Neural cell (in vitro differentiated cells): ENCODE measurements around the gene CAMK2A. TPM values are rescaled to one million over a fixed set of nuclear protein-coding genes. Genes with fewer than 3 reads are reported as not detected.

Source experiments
- H2AFZ ChIP-seq: fragments of 200-600, 300-800 bp; sonication (generic), shearing (Covaris generic); 2 replicates; pipeline ENCODE4 v1.6.0; 2014; ENCODE audit warnings: low read depth, mild to moderate bottlenecking, antibody characterized with exemption, low read length, moderate library complexity
- H3F3A ChIP-seq: fragments of 200-600 bp; shearing (Covaris generic); 2 replicates; pipeline ENCODE4 v1.6.1; 2016; ENCODE audit warnings: mild to moderate bottlenecking, moderate library complexity, mixed read lengths, antibody characterized with exemption, low read length; ENCODE audit not compliant: insufficient read depth, poor library complexity, severe bottlenecking
- H3K27ac ChIP-seq: fragments of 200-600, 300-800 bp; sonication (generic), shearing (Covaris generic); 2 replicates; pipeline ENCODE4 v1.5.1; 2014; ENCODE audit warnings: mild to moderate bottlenecking, low read length, moderate library complexity
- H3K27me3 ChIP-seq: fragments of 300-800, 200-600 bp; sonication (generic), shearing (Covaris generic); 2 replicates; pipeline ENCODE4 v1.6.0; 2014; ENCODE audit warnings: mild to moderate bottlenecking, low read depth, low read length, moderate library complexity; ENCODE audit not compliant: insufficient read depth
- H3K36me3 ChIP-seq: fragments of 300-800, 200-600 bp; sonication (generic), shearing (Covaris generic); 2 replicates; pipeline ENCODE4 v1.5.1; 2014; ENCODE audit warnings: mild to moderate bottlenecking, antibody characterized with exemption, low read length, moderate library complexity; ENCODE audit not compliant: insufficient read depth
- H3K4me2 ChIP-seq: fragments of 300-800, 200-600 bp; sonication (generic), shearing (Covaris generic); 2 replicates; pipeline ENCODE4 v1.6.0; 2014; ENCODE audit warnings: mild to moderate bottlenecking, low read length
- H3K4me3 ChIP-seq: fragments of 300-800, 200-600 bp; sonication (generic), shearing (Covaris generic); 2 replicates; pipeline ENCODE4 v1.5.1; 2014; ENCODE audit warnings: mild to moderate bottlenecking, low read length, moderate library complexity
- H3K79me2 ChIP-seq: fragments of 200-600 bp; shearing (Covaris generic); replicated peaks from 2 replicates; pipeline ENCODE4 v1.6.0; 2014; ENCODE audit warnings: mild to moderate bottlenecking, low read length, moderate library complexity; ENCODE audit not compliant: insufficient read depth
- H3K9ac ChIP-seq: fragments of 300-800, 200-600 bp; sonication (generic), shearing (Covaris generic); 2 replicates; pipeline ENCODE4 v1.6.1; 2016; ENCODE audit warnings: mild to moderate bottlenecking, low read length, mixed read lengths
- H3K9me2 ChIP-seq: fragments of 200-600 bp; shearing (Covaris generic); 2 replicates; pipeline ENCODE4 v1.6.1; 2016; ENCODE audit warnings: mild to moderate bottlenecking, low read length, mixed read lengths; ENCODE audit not compliant: insufficient read depth
- H3K9me3 ChIP-seq: fragments of 200-600, 300-800 bp; sonication (generic), shearing (Covaris generic); 2 replicates; pipeline ENCODE4 v1.6.1; 2016; ENCODE audit warnings: mild to moderate bottlenecking, mixed run types, low read length, moderate library complexity, mixed read lengths
- H4K20me1 ChIP-seq: fragments of 200-600 bp; shearing (Covaris generic); 2 replicates; pipeline ENCODE4 v1.6.1; 2016; ENCODE audit warnings: mild to moderate bottlenecking, mixed run types; ENCODE audit not compliant: insufficient read depth
- CTCF ChIP-seq: fragments of 450-650 bp; IDR thresholded peaks from 2 replicates; pipeline ENCODE4 v1.5.1; 2014; ENCODE audit warnings: antibody characterized with exemption, mild to moderate bottlenecking, moderate library complexity; ENCODE audit not compliant: poor library complexity, severe bottlenecking
- EP300 ChIP-seq: fragments of 450-650 bp; conservative IDR thresholded peaks from 2 replicates; pipeline ENCODE4 v1.6.1; 2014; ENCODE audit warnings: antibody characterized with exemption, mild to moderate bottlenecking, moderate library complexity; ENCODE audit not compliant: poor library complexity, severe bottlenecking
- EZH2 ChIP-seq: fragments of 200-600, 300-800 bp; shearing (Covaris generic), sonication (generic); IDR thresholded peaks from 2 replicates; pipeline ENCODE4 v1.6.1; 2014; ENCODE audit warnings: antibody characterized with exemption, low read length, borderline replicate concordance, mild to moderate bottlenecking; ENCODE audit not compliant: insufficient read depth, poor library complexity, severe bottlenecking
- MXI1 ChIP-seq: fragments of 450-650 bp; conservative IDR thresholded peaks from 2 replicates; pipeline ENCODE4 v1.6.1; 2014; ENCODE audit warnings: antibody characterized with exemption, mild to moderate bottlenecking; ENCODE audit not compliant: poor library complexity, severe bottlenecking
- POLR2AphosphoS5 ChIP-seq: IDR thresholded peaks from 2 replicates; pipeline ENCODE4 v1.6.1; 2012
- RAD21 ChIP-seq: fragments of 450-650 bp; conservative IDR thresholded peaks from 2 replicates; pipeline ENCODE4 v1.6.1; 2014; ENCODE audit warnings: antibody characterized with exemption, mild to moderate bottlenecking, moderate library complexity
- REST ChIP-seq: IDR thresholded peaks from 2 replicates; pipeline ENCODE4 v1.6.1; 2012; ENCODE audit warnings: borderline replicate concordance
- SMC3 ChIP-seq: fragments of 450-650 bp; conservative IDR thresholded peaks from 2 replicates; pipeline ENCODE4 v1.6.1; 2014; ENCODE audit warnings: antibody characterized with exemption, mild to moderate bottlenecking, moderate library complexity; ENCODE audit not compliant: poor library complexity
- TAF1 ChIP-seq: IDR thresholded peaks from 2 replicates; pipeline ENCODE4 v1.6.1; 2012; ENCODE audit warnings: low read depth
- polyA plus RNA-seq: library from polyadenylated mRNA; depleted of rRNA; stranded (reverse); fragments of >200 nt; gene quantifications from 2 replicates; pipeline ENCODE4 v1.2.3, GENCODE V29; 2014

The CAMK2A gene
- polyA plus RNA-seq, 1 donor from 2014 or later, result 61.7 TPM

GRCh38 chr5:150271296-150271692, 18.3 kb downstream of the CAMK2A start:
- H3K4me3 ChIP-seq, result no peak overlapping the region
- H3K9me3 ChIP-seq, result no peaks in the 10 kb centered on the region
- no peak for TF ChIP-seq REST
- no peak for TF ChIP-seq EP300
- no peak for TF ChIP-seq TAF1
- no peak for TF ChIP-seq CTCF
- no peak for TF ChIP-seq RAD21
- TF ChIP-seq SMC3, result no peak
- TF ChIP-seq EZH2, result no peak
- no peak for TF ChIP-seq POLR2AphosphoS5
- TF ChIP-seq MXI1, result no peak
- H4K20me1 ChIP-seq, result no peaks in the 10 kb centered on the region
- H3K9me2 ChIP-seq, result no peaks in the 10 kb centered on the region
- H3K4me2 ChIP-seq, result no peak overlapping the region
- H2AFZ ChIP-seq, result no peak overlapping the region
- no peaks in the 10 kb centered on the region for H3F3A ChIP-seq
- H3K27ac ChIP-seq, result no peak overlapping the region
- H3K36me3 ChIP-seq, result no peaks in the 10 kb centered on the region
- no peaks in the 10 kb centered on the region for H3K79me2 ChIP-seq
- H3K27me3 ChIP-seq, result no peaks in the 10 kb centered on the region
- H3K9ac ChIP-seq, result no peak overlapping the region

- Histone ChIP-seq H3K27ac (no peak overlapping the region), H3K27me3 (no peaks in the 10 kb centered on the region), H3K4me3 (no peak overlapping the region), H3K9me3 (no peaks in the 10 kb centered on the region), H2AFZ (no peak overlapping the region), H3K36me3 (no peaks in the 10 kb centered on the region), H3K79me2 (no peaks in the 10 kb centered on the region), H3K9me2 (no peaks in the 10 kb centered on the region), H4K20me1 (no peaks in the 10 kb centered on the region), H3K9ac (no peak overlapping the region), H3K4me2 (no peak overlapping the region), H3F3A (no peaks in the 10 kb centered on the region)
- TF ChIP-seq EZH2, result no peak
- TF ChIP-seq TAF1, result no peak
- TF ChIP-seq MXI1, result no peak
- no peak for TF ChIP-seq REST
- TF ChIP-seq POLR2AphosphoS5, result no peak
- TF ChIP-seq RAD21, result no peak
- no peak for TF ChIP-seq SMC3
- no peak for TF ChIP-seq CTCF
- no peak for TF ChIP-seq EP300
Observed at GRCh38 chr5:150270541-150271295, 18.9 kb downstream of the CAMK2A start.
